ENCODE results near the gene NAA10.

DNA sequence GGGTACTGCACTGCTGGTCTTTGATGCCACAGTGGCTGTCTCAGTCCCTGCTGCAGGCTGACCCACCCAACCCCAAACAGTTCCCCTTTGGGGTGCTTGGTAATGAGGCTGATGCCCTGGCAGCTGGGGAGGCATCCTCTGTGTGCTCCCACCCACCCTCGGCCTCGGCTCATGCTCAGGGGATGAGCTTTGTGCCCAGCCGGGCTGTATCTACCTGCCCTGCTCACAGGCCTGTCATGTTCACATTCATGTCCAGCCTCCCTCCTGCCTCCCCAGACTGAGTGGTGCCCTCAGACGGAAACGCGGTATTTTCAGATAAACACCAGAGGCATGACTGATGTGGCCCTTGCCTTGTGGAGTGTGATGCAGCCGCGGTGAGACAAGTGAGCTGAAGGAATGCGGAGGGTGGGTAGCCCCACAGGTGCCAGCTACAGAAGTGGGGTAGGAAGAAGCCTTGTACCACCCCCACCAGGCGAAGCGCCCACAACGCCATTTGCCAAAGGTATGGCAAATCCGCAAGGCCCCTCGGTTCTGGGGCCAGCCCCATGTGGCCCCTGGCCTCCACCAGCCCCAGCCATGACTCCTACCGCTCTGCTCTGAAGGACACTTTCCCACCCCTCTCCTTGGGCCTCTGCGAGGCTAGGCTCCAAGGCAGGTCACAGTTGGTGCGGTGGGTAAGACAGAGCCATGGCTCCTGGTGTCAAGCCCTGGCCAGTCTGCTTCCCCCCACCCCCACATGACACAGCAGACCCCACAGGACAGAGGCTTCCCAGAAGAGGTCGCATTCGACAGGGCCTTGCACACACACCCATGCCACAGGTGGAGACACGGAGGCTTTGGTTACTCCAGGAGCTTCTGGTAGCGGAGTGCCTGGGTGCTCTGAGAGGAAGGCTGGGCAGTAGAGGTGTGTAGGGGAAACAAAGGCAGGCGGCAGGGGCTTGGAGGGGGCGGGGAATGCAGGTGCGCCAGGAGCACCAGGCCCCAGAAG lies 11.4 kb upstream of the NAA10 start:
- TF ChIP-seq, protein P1, sequence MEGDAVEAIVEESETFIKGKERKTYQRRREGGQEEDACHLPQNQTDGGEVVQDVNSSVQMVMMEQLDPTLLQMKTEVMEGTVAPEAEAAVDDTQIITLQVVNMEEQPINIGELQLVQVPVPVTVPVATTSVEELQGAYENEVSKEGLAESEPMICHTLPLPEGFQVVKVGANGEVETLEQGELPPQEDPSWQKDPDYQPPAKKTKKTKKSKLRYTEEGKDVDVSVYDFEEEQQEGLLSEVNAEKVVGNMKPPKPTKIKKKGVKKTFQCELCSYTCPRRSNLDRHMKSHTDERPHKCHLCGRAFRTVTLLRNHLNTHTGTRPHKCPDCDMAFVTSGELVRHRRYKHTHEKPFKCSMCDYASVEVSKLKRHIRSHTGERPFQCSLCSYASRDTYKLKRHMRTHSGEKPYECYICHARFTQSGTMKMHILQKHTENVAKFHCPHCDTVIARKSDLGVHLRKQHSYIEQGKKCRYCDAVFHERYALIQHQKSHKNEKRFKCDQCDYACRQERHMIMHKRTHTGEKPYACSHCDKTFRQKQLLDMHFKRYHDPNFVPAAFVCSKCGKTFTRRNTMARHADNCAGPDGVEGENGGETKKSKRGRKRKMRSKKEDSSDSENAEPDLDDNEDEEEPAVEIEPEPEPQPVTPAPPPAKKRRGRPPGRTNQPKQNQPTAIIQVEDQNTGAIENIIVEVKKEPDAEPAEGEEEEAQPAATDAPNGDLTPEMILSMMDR (IDR thresholded peaks at IDR 0.05; ENCODE audit: poor library complexity): no peak
- no peak for TF ChIP-seq EZH2phosphoT487 (IDR thresholded peaks at IDR 0.05; ENCODE audit: low read depth, severe bottlenecking, unreplicated experiment)
- TF ChIP-seq EZH2 (IDR thresholded peaks at IDR 0.05; ENCODE audit: borderline replicate concordance): no peak

Data from hepatocyte (in vitro differentiated cells).